Stimulated activated naive CD4-positive, alpha-beta T cell treated with Interleukin-2 at 50 U/mL for 16 hours (primary cell): ENCODE results near the gene ALDOA.

ENCODE experiments used
- DNase-seq: peaks from one replicate; lab custom pipeline; 2025; lab: John Stamatoyannopoulos, UW

The ALDOA gene

DNA sequence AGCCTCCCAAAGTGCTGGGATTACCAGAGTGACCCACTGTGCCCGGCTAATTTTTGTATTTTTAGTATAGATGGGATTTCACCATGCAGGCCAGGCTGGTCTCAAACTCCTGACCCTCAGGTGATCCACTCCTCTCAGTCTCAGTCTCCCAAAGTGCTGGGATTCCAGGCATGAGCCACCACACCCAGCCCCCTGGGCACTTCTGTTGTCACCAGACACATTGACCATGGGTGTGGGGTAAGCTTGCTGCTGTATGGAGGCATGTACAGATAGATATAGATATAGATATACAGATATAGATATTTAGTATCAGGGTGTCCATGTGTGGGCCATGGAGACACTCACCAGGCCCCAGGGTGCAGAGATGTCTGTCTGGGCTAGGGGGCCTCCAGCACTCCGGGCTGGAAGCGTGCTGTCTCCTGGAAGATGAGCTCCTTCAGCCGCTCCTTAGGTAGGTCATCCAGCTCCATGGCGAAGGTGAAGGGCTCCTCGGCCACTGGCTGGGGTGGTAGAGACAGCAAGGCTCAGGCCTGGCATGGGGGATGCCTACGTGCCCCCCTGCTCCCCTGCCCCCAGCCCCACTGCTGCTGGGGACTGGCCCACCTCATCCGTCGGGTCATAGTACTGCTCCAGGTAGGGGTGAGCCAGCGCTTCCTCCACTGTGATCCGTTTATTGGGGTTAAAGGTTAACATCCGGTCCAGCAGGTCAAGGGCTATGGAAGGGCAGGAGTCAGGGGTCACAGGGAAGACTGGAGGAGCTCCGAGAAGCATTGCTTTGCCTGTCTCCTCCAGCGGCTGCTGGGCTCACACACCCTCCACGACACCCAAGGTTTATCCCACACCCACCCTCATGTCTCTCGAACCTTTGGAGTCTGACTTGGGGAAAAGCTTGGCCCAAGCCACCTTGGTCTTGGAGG lies 51.0 kb downstream of the ALDOA start:
- DNase-seq: no peak

DNA sequence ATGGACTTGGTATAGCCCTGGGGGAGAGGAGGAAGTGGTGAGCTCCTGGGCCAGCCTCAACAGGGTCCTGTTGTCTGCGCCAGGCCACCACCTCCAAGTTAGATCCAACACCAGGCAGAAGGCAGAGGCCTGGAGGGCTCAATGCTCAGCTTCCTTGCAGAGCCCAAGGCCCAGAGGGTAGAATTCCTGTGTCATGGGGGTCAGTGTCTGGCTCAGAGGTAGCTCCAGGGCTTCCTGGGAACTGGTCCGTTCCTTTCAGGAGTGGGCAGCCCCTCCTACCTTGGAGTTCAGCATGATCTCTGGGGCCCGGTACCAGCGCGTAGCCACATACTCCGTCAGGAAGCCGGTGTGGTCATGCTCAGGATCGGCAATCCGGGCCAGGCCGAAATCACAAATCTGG lies 52.2 kb downstream of the ALDOA start:
- DNase-seq: no peak

GRCh38 chr16:30119428-30119827 lies 53.9 kb downstream of the ALDOA start:
- no peak for DNase-seq
